Ectodermal cell (in vitro differentiated cells): ENCODE data around the gene DICER1.
"Not testable (repeated sequence)": the region's sequence is repeated elsewhere in the genome, so short reads cannot be mapped to it uniquely, and the experiment has no call there.

Experiments
- H3K27ac ChIP-seq: 2 replicates; pipeline ENCODE4 v1.7.0; 2013; ENCODE audit warnings: mild to moderate bottlenecking, low read depth, low read length; ENCODE audit not compliant: insufficient read depth, poor library complexity, severe bottlenecking
- H3K27me3 ChIP-seq: 2 replicates; pipeline ENCODE4 v1.7.0; 2013; ENCODE audit warnings: mild to moderate bottlenecking, low read length; ENCODE audit not compliant: insufficient read depth, control insufficient read depth, poor library complexity, severe bottlenecking
- H3K36me3 ChIP-seq: one replicate; pipeline ENCODE4 v1.7.0; 2013; ENCODE audit warnings: low read length; ENCODE audit not compliant: control insufficient read depth, insufficient read depth
- H3K4me1 ChIP-seq: one replicate; pipeline ENCODE4 v1.7.0; 2013; ENCODE audit warnings: low read length; ENCODE audit not compliant: control insufficient read depth, insufficient read depth
- H3K4me3 ChIP-seq: 2 replicates; pipeline ENCODE4 v1.7.0; 2013; ENCODE audit warnings: low read depth, low read length, control low read depth; ENCODE audit not compliant: insufficient read depth
- H3K9me3 ChIP-seq: 2 replicates; pipeline ENCODE4 v1.7.0; 2013; ENCODE audit warnings: mild to moderate bottlenecking, low read length, moderate library complexity; ENCODE audit not compliant: control insufficient read depth
- WGBS, 2 experiments: methylation state at CpG; one replicate each; pipeline ENCODE4 v1.1.7; 2013; ENCODE audit warnings: missing lambda C conversion rate in 2 of 2; 5-methylcytosine and 5-hydroxymethylcytosine counted together

Gene DICER1

DNA sequence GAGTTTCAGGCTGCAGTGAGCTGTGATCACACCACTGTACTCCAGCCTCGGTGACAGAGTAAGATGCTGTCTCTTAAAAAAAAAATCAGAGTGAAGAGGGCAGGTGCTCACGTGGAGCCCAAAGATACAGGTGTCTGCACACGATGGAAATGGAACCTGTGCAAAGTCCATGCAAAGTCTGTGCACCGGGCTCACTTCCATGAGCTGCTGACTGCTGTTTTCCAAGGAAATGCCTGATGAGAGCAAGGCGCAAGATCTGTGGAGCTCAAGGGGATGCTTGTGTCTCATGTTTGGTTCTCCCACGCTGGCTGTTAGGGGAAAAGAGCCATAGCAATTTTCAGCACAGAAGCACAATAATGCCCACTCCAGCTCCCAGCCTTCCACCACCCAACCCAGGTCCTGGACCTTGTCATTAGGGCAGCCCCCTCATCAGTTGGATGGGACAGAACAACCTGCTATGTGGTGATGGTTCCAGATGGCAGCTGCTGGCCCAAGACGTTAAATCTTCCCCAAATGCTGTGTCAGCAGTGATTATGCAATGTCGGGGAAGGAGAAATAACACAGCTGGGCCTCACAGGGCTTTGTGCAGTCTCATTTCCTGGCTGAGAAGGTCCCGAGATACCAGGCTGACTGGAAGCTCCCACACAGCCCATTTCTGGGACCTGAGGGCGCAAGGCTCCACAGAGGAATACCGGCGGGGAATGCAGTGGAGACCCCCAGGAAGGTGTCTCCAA lies 27.9 kb upstream of the DICER1 start:
- no peaks in the 10 kb centered on the region for H3K36me3 ChIP-seq
- no peak overlapping the region for H3K27ac ChIP-seq
- H3K9me3 ChIP-seq: no peaks in the 10 kb centered on the region
- H3K27me3 ChIP-seq: no peaks in the 10 kb centered on the region
- 93 to 95% methylated on average over 12 of the region's 12 CpGs for WGBS, 2 experiments
- H3K4me1 ChIP-seq: no peaks in the 10 kb centered on the region
- no peak overlapping the region for H3K4me3 ChIP-seq

GRCh38 chr14:95184413-95184790 lies 27.1 kb upstream of the DICER1 start:
- Histone ChIP-seq H3K4me1 (no peaks in the 10 kb centered on the region), H3K4me3 (no peak overlapping the region), H3K36me3 (no peaks in the 10 kb centered on the region), H3K27ac (no peak overlapping the region), H3K9me3 (no peaks in the 10 kb centered on the region), H3K27me3 (no peaks in the 10 kb centered on the region)
- WGBS, 2 experiments: 83 to 100% methylated on average over 2 of the region's 2 CpGs

GRCh38 chr14:95183532-95184412 lies 26.4 kb upstream of the DICER1 start:
- Histone ChIP-seq H3K4me1 (no peaks in the 10 kb centered on the region), H3K27me3 (no peaks in the 10 kb centered on the region), H3K9me3 (no peaks in the 10 kb centered on the region), H3K27ac (no peak overlapping the region), H3K4me3 (no peak overlapping the region), H3K36me3 (no peaks in the 10 kb centered on the region)
- WGBS, 2 experiments: 90 to 92% methylated on average over 6 of the region's 6 CpGs

DNA sequence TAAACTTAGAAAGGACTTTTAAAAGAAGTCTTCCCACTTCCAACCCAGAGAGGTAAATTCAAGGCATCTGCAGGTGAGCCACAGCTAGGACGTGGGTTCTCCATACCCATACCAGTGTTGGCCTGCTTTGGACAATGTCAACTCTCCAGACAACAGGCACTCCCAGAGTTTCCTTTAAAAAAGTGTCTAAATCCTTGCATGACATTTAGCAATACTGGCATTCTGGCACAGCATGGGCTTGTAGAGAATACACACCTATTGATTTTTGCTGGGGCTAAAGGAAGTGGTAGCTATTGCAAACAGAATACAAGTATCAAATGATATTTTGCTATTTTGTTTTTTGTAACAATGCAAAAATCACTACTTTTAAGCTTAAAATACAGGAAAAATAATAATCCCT lies 25.8 kb upstream of the DICER1 start:
- Histone ChIP-seq H3K27ac (no peak overlapping the region), H3K27me3 (no peaks in the 10 kb centered on the region), H3K36me3 (no peaks in the 10 kb centered on the region), H3K9me3 (no peaks in the 10 kb centered on the region), H3K4me3 (no peak overlapping the region), H3K4me1 (no peaks in the 10 kb centered on the region)
- WGBS, 2 experiments: 86 to 93% methylated on average over 1 of the region's 1 CpG

- no peaks in the 10 kb centered on the region for H3K9me3 ChIP-seq
- no peaks in the 10 kb centered on the region for H3K27me3 ChIP-seq
- H3K4me3 ChIP-seq: no peak overlapping the region
- H3K4me1 ChIP-seq: no peaks in the 10 kb centered on the region
- no peaks in the 10 kb centered on the region for H3K36me3 ChIP-seq
- H3K27ac ChIP-seq: no peak overlapping the region
- 80 to 87% methylated on average over 8 of the region's 8 CpGs for WGBS, 2 experiments
These were observed 25.1 kb upstream of the DICER1 start for GRCh38 chr14:95182379-95182778.

DNA sequence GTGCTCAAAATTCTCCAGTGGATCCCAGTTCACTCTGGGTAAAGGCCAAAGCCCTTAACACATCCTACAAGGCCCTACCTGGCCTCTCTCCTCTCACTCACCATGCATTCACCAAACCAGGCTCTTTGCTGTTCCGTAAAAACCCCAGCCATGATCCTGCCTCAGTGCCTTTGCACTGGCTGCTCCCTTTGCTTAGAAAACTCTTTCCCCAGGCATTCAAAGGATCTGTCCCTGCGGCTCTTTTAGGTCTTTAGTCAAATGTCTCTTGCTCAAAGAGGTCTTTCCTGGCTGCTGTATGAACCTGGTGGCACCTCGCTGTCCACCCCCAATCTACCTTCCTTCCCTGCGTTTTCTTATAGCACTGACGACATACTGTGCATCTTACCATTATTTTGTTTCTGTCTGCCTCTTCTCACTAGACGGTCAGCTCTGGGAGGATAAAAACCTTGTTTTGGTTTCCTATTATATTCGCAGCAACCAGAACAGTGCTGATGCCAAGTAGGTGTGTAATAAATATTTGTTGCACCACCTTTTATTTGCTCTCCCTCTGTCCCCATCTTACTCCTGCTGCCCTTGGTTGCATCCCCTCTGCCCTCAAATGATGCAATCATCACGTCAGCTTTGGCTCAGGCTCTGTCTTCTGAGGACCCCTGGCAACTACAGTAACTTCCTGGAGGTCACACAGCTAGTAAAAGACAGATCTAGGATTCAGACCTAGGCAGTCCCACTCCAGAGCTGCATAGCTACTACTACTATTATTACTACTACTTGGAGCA lies 23.8 kb upstream of the DICER1 start:
- Histone ChIP-seq H3K4me3 (no peak overlapping the region), H3K36me3 (no peaks in the 10 kb centered on the region), H3K27ac (no peak overlapping the region), H3K4me1 (no peaks in the 10 kb centered on the region), H3K9me3 (no peaks in the 10 kb centered on the region), H3K27me3 (no peaks in the 10 kb centered on the region)
- WGBS, 2 experiments: 91 to 94% methylated on average over 7 to 8 of the region's 8 CpGs

GRCh38 chr14:95175670-95176069 lies 18.3 kb upstream of the DICER1 start:
- not testable (repeated sequence) for H3K4me1 ChIP-seq, H3K4me3 ChIP-seq, H3K36me3 ChIP-seq, H3K9me3 ChIP-seq, H3K27me3 ChIP-seq, H3K27ac ChIP-seq
- 100% methylated on average over 1 of the region's 3 CpGs; no CpG with 5 or more reads in 1 of the 2 experiments for WGBS, 2 experiments

- Histone ChIP-seq H3K27ac (no peak overlapping the region), H3K9me3 (no peaks in the 10 kb centered on the region), H3K27me3 (no peaks in the 10 kb centered on the region), H3K4me1 (no peaks in the 10 kb centered on the region), H3K36me3 (no peaks in the 10 kb centered on the region), H3K4me3 (no peak overlapping the region)
- 47 to 71% methylated on average over 1 to 2 of the region's 2 CpGs for WGBS, 2 experiments
These were observed 17.0 kb upstream of the DICER1 start for GRCh38 chr14:95174184-95174792.

DNA sequence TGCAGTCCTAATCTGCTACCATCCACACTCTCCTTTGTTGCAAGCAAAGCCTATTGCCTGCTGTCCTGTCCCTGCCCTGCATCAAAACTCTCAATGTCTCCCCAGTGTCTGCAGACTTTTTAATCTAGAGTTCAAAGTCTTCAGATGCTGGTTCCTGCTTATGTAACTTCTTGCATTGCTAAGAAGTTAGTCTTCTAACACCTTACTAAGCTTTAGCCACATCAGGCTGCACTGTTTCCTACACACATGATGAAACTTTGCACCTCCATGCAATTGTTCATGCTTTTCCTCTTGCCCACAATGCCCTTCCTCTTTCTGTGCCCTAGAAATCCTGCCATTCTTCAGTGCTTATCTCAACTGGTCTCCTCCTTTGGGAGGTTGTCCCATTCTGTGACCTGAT lies 16.2 kb upstream of the DICER1 start:
- Histone ChIP-seq H3K27me3 (no peaks in the 10 kb centered on the region), H3K27ac (no peak overlapping the region), H3K4me3 (no peak overlapping the region)

DNA sequence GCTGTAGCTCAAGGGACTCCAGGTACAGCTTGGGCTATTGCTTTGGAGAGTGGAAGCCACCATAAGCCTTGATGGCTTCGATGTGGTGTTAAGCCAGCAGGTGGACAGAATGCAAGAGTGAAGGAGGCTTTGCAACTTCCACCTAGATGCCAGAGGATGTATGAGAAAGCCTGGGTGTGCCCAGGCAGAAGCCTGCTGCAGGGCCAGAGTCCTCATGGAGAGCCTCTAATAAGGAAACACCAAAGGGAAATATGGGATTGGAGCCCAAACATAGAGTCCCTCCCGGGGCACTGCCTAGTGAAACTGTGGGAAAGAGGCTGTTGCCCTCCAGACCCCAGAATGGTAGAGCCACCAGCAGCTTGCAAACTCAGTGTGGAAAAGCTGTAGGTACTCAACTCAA lies 9.8 kb upstream of the DICER1 start:
- H3K4me1 ChIP-seq: no peaks in the 10 kb centered on the region
- WGBS, 2 experiments: 89 to 92% methylated on average over 2 of the region's 2 CpGs
- no peaks in the 10 kb centered on the region for H3K9me3 ChIP-seq
- H3K4me3 ChIP-seq: no peak overlapping the region
- H3K27me3 ChIP-seq: no peaks in the 10 kb centered on the region
- no peak overlapping the region for H3K27ac ChIP-seq
- H3K36me3 ChIP-seq: no peaks in the 10 kb centered on the region

More for the DNA sequence above, 16.2 kb upstream of the DICER1 start:
- H3K36me3 ChIP-seq: no peaks in the 10 kb centered on the region
- no peaks in the 10 kb centered on the region for H3K4me1 ChIP-seq
- no peaks in the 10 kb centered on the region for H3K9me3 ChIP-seq
